ENCODE results near the gene SPTBN5.
"Not testable (repeated sequence)": the region's sequence is repeated elsewhere in the genome, so short reads cannot be mapped to it uniquely, and the experiment has no call there.

SPTBN5 gene

DNA sequence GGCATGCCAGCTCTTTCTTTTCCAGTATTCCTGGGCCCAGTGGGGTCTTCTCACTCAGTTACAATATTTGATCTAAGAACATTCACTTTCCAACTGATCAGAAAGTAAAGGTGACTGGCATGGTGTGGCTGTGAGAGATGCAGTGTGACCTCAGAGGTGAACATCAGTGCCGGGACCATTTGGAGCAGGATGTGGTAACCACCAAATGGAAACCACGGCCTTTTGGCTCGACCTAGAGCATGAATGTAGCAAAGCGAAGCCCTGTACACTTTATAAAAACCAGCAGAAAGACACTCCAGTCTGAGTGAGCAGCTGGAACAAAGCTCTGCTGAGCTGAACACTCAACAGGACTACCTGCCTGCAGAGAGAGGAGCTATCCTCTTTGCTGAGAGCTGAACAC is 62.6 kb downstream of the SPTBN5 start:
- H3K4me1 Mint-ChIP-seq (ENCODE audit: low read depth in 2 of 2), result peaks cover 48 to 53% of the 10 kb centered on the region in 2 donors
- ATAC-seq (replicated peaks) (peak; percentile 62), DNase-seq (peak; percentile 40 to 46 (median 45))
- H3K36me3 Mint-ChIP-seq (ENCODE audit: insufficient read depth), result peaks cover 19% of the 10 kb centered on the region
- peak overlapping the region; percentile 53 to 63 for H3K4me3 Mint-ChIP-seq
- not testable (repeated sequence) for H3K27me3 Mint-ChIP-seq, H3K9me3 Mint-ChIP-seq
- peak overlapping the region; percentile 69 to 79 for H3K27ac Mint-ChIP-seq

GRCh38 chr15:41829959-41830646 is 63.8 kb downstream of the SPTBN5 start:
- H3K27ac Mint-ChIP-seq, result no peak overlapping the region
- no peak for DNase-seq
- peaks cover 26% of the 10 kb centered on the region for H3K36me3 Mint-ChIP-seq (ENCODE audit: insufficient read depth)
- H3K27me3 Mint-ChIP-seq, result no peaks in the 10 kb centered on the region
- ATAC-seq (replicated peaks), result no peak
- no peak overlapping the region for H3K4me3 Mint-ChIP-seq
- H3K9me3 Mint-ChIP-seq, result no peaks in the 10 kb centered on the region
- H3K4me1 Mint-ChIP-seq (ENCODE audit: low read depth in 2 of 2), result peaks cover 43 to 51% of the 10 kb centered on the region in 2 donors

DNA sequence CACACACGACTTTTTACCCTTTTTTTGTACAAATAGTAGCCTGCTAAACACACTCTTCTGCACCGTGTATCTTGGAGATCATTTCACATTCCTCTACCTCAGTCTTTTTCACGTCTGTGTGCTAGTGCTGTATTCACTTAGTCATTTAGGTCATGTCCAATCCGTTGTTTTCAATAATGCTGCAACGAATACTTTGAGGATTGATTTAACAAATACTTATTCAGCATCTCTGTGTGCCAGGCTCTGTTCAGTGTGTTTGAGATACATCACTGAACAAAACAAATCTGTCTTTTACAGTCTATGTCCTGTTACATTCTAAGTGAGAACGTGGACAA is 65.1 kb downstream of the SPTBN5 start:
- Mint-ChIP-seq H3K4me3 (peak overlapping the region; percentile 80 to 99), H3K27ac (peak overlapping the region; percentile 59 to 94), H3K27me3 (no peaks in the 10 kb centered on the region), H3K4me1 (ENCODE audit: low read depth in 2 of 2) (peaks cover 37 to 44% of the 10 kb centered on the region in 2 donors), H3K9me3 (no peaks in the 10 kb centered on the region), H3K36me3 (ENCODE audit: insufficient read depth) (peaks cover 28% of the 10 kb centered on the region)
- ATAC-seq (replicated peaks) (no peak), DNase-seq (no peak)

DNA sequence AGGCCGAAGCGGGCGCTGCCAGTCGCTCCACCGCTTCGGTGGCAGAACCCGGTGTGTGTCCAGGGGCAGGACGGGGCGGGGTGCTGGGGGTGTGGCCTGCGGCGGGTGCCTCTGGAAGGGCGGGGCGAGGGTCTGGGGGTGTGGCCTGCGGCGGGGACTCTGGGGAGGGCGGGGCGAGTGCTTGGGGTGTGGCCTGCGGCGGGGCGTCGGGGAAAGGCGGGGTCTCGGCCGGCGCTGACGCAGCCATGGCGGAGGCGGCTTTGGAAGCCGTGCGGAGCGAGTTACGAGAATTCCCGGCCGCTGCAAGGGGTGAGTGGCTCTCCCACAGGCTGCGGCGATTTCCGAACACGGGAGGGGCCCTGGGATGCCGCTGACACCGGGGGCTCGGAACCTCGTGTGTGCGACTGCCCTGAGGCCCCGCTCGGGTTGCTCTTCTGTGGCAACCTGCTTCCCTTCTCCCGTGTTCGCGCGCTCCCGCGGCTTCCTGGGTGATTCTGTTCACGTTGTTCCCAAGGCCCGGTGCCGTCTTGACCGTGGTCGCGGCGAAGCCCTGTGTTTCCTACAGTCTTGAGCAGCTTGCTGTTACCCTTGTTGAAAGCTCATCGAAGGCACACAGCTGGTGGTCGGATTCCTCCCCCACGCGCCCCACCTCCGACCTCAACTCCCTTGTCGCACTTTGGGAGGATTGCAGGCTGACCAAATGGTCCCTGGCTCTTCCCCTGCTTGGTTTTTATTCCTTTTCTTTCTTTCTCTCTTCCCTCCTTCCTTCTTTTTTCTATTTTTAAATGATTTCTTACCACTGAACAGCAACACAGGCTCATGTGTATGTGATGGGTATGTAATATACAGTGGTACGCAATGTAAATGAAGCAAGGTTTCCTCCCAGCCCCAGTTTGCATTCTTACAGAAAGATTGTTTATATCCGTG is 65.7 kb downstream of the SPTBN5 start, which contains the start of gene JMJD7:
Gene JMJD7, plus strand, starts transcription at position 213 of the 927 bp plus-strand sequence. Its CDS starts 33 bp downstream, at position 246.
- ATAC-seq (replicated peaks) (peak; percentile 84), DNase-seq (peak; percentile 92 to 96 (median 96))
- Mint-ChIP-seq H3K27ac (peak within 1 kb of the TSS; percentile 59 to 94), H3K4me1 (ENCODE audit: low read depth in 2 of 2) (peaks cover 37 to 39% of the 10 kb centered on the region in 2 donors), H3K4me3 (peak within 1 kb of the TSS; percentile 80 to 99), H3K36me3 (ENCODE audit: insufficient read depth) (peaks cover 25% of the 10 kb centered on the region), H3K9me3 (no peaks in the 10 kb centered on the region), H3K27me3 (no peaks in the 10 kb centered on the region)

DNA sequence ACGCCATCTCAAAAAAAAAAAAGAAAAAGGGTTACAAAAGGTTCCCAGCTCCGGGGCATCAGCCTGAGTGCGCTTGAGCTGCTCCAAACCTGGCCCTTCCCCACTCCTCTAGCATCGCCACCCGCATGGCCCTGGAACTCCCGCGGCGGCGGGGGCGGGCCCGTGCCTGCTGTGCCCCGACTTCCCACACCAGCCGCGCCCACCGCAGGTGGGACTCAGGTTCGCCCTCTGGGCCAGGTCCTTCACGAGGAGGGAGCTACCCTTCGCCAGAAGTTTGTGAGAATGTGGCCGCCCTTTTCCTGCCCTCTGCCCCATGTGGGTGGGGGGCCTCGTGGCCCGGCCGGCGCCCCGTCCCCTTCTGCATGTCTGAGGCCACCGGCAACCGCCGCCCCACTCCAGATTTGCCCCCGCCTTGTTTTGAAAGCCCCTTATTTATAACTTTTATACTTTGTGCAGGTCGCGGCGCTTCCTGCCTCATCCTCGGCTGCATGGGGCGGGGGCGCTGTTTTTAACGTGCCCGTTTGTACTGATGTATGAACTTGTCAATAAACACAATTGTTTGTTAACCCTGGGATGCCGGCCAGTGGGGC is 66.5 kb downstream of the SPTBN5 start:
- ATAC-seq (replicated peaks), result peak; percentile 23
- DNase-seq, result peak; percentile 13 to 38 (median 22)
- Mint-ChIP-seq H3K36me3 (ENCODE audit: insufficient read depth) (peaks cover 27% of the 10 kb centered on the region), H3K4me3 (peak overlapping the region; percentile 80 to 99), H3K4me1 (ENCODE audit: low read depth in 2 of 2) (peaks cover 29 to 31% of the 10 kb centered on the region in 2 donors), H3K27ac (peak overlapping the region; percentile 59 to 94), H3K9me3 (no peaks in the 10 kb centered on the region), H3K27me3 (no peaks in the 10 kb centered on the region)

- Mint-ChIP-seq H3K4me3 (peak overlapping the region; percentile 80 to 99), H3K4me1 (ENCODE audit: low read depth in 2 of 2) (peaks cover 19 to 20% of the 10 kb centered on the region in 2 donors), H3K27ac (peak overlapping the region; percentile 7 to 58), H3K9me3 (no peaks in the 10 kb centered on the region), H3K36me3 (ENCODE audit: insufficient read depth) (peaks cover 26% of the 10 kb centered on the region), H3K27me3 (no peaks in the 10 kb centered on the region)
- DNase-seq (no peak), ATAC-seq (replicated peaks) (no peak)
Observed at GRCh38 chr15:41825572-41826535, 68.0 kb downstream of the SPTBN5 start.

GRCh38 chr15:41825145-41825544 is 68.7 kb downstream of the SPTBN5 start:
- H3K27me3 Mint-ChIP-seq, result no peaks in the 10 kb centered on the region
- H3K9me3 Mint-ChIP-seq, result no peaks in the 10 kb centered on the region
- H3K4me3 Mint-ChIP-seq, result no peak overlapping the region
- no peak for ATAC-seq (replicated peaks)
- peaks cover 26% of the 10 kb centered on the region for H3K36me3 Mint-ChIP-seq (ENCODE audit: insufficient read depth)
- H3K4me1 Mint-ChIP-seq (ENCODE audit: low read depth in 2 of 2), result peaks cover 16 to 17% of the 10 kb centered on the region in 2 donors
- no peak for DNase-seq
- peak overlapping the region in 1 of 2 donors; percentile 58 for H3K27ac Mint-ChIP-seq

- peaks cover 26% of the 10 kb centered on the region for H3K36me3 Mint-ChIP-seq (ENCODE audit: insufficient read depth)
- no peak overlapping the region for H3K27ac Mint-ChIP-seq
- ATAC-seq (replicated peaks), result no peak
Observed at GRCh38 chr15:41824062-41824745, 69.6 kb downstream of the SPTBN5 start.

DNA sequence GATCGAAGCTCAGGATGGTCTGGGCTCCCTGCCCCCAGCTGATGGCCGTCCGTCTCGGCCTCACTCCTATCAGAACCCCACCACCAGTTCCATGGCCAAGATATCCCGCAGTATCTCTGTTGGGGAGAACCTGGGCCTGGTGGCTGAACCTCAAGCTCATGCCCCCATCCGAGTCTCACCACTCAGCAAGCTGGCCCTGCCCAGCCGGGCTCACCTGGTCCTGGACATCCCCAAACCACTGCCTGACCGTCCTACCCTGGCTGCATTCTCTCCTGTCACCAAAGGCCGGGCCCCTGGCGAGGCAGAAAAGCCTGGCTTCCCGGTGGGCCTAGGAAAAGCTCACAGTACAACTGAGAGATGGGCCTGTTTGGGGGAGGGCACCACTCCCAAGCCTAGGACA is 70.4 kb downstream of the SPTBN5 start:
- DNase-seq, result no peak
- Mint-ChIP-seq H3K27me3 (no peaks in the 10 kb centered on the region), H3K9me3 (no peaks in the 10 kb centered on the region), H3K4me3 (no peak overlapping the region), H3K36me3 (ENCODE audit: insufficient read depth) (peaks cover 27% of the 10 kb centered on the region), H3K27ac (no peak overlapping the region), H3K4me1 (ENCODE audit: low read depth in 2 of 2) (peaks cover 6 to 8% of the 10 kb centered on the region in 2 donors)
- ATAC-seq (replicated peaks), result no peak

More at GRCh38 chr15:41824062-41824745, 69.6 kb downstream of the SPTBN5 start:
- DNase-seq, result no peak
- Mint-ChIP-seq H3K27me3 (no peaks in the 10 kb centered on the region), H3K9me3 (no peaks in the 10 kb centered on the region), H3K4me3 (no peak overlapping the region), H3K4me1 (ENCODE audit: low read depth in 2 of 2) (peaks cover 12 to 15% of the 10 kb centered on the region in 2 donors)

GRCh38 chr15:41822957-41823356 is 70.9 kb downstream of the SPTBN5 start:
- DNase-seq (no peak), ATAC-seq (replicated peaks) (no peak)
- Mint-ChIP-seq H3K4me1 (ENCODE audit: low read depth in 2 of 2) (peaks cover 4 to 5% of the 10 kb centered on the region in 2 donors), H3K4me3 (no peak overlapping the region), H3K36me3 (ENCODE audit: insufficient read depth) (peaks cover 27% of the 10 kb centered on the region), H3K9me3 (no peaks in the 10 kb centered on the region), H3K27ac (no peak overlapping the region), H3K27me3 (no peaks in the 10 kb centered on the region)

DNA sequence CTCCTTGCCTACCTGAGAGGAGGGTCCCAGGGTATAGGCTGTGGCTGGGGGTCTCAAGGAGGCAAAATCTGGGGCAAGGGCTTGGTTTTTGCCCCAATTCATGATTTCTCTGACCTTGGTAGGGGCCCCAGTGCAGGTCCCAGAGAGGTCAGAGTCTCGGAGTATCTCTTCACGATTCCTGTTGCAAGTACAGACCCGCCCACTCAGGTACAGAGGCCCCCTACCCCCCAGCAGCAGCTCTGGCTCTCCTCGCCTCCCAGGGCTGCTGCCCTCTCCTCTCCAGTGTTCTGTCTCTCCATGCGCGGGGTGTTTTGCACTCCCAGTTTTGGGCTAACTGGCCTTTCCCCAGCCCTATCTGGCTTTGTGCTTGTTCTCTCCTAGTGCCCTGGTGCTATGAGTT is 71.4 kb downstream of the SPTBN5 start:
- Mint-ChIP-seq H3K9me3 (no peaks in the 10 kb centered on the region), H3K36me3 (ENCODE audit: insufficient read depth) (peaks cover 23% of the 10 kb centered on the region), H3K27me3 (no peaks in the 10 kb centered on the region), H3K4me1 (ENCODE audit: low read depth in 2 of 2) (peaks cover 4 to 5% of the 10 kb centered on the region in 2 donors), H3K27ac (no peak overlapping the region), H3K4me3 (no peak overlapping the region)
- ATAC-seq (replicated peaks) (no peak), DNase-seq (no peak)

- ATAC-seq (replicated peaks), result no peak
- H3K36me3 Mint-ChIP-seq (ENCODE audit: insufficient read depth), result peaks cover 24% of the 10 kb centered on the region
- no peak overlapping the region for H3K4me3 Mint-ChIP-seq
- H3K4me1 Mint-ChIP-seq (ENCODE audit: low read depth in 2 of 2), result peaks cover 4 to 5% of the 10 kb centered on the region in 2 donors
- no peaks in the 10 kb centered on the region for H3K27me3 Mint-ChIP-seq
- peak overlapping the region in 1 of 2 donors; percentile 39 for H3K27ac Mint-ChIP-seq
- H3K9me3 Mint-ChIP-seq, result no peaks in the 10 kb centered on the region
- no peak for DNase-seq
Observed at GRCh38 chr15:41821831-41822230, 72.0 kb downstream of the SPTBN5 start.

Data from effector memory CD8-positive, alpha-beta T cell (primary cell).